ENCODE data around the gene SNAP91.
"Not testable (repeated sequence)": the region's sequence is repeated elsewhere in the genome, so short reads cannot be mapped to it uniquely, and the experiment has no call there.

SNAP91 gene

GRCh38 chr6:83708970-83709747 lies at the start of gene SNAP91:
Gene SNAP91, minus strand, starts transcription at chr6:83709101. Its CDS starts 1,174 bp downstream, at chr6:83707927.
- Histone ChIP-seq H4K20me1 (no peaks in the 10 kb centered on the region), H3K27ac (no peak within 1 kb of the TSS), H3K9me3 (replicated peaks in 1 of 11) (peaks cover 0 to 8% (median 0%) of the 10 kb centered on the region in 11 experiments; a peak in 7 of 22 replicates), H3K4me1 (peaks cover 0 to 3% (median 0%) of the 10 kb centered on the region in 10 experiments; a peak in 1 of 20 replicates), H3K4me3 (peak within 1 kb of the TSS; percentile 57 to 74 (median 67)), H3K9ac (peak within 1 kb of the TSS; percentile 5 to 57 (median 42); a peak in 14 of 22 replicates), H3K27me3 (peaks cover 33 to 44% (median 37%) of the 10 kb centered on the region in 11 experiments), H3K4me2 (peak within 1 kb of the TSS; percentile 78 to 93 (median 85)), H3K36me3 (no peaks in the 10 kb centered on the region)
- no peak for TF ChIP-seq Cebpa-rat (IDR thresholded peaks at IDR 0.05)

DNA sequence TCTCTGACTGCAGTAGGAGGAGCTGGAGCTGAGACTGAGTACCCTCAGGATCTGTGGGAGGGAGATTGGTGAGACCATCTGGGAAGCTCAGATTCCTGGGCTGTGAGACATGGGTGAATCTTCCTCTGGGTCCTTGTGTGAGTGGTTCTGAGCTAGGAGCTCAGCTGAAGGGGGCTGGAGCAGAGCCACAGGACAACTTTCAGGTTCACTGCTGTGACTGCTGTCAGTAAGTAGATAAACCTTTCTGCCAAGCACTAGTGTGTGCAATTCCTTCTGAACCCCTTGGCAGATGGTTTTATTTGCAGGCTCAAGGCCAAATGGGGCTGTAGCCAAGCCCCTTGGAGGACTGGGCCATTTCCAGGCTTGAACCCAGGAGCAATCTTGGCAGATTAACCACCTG lies 49.6 kb upstream of the SNAP91 start:
- Histone ChIP-seq H3K27me3 (no peaks in the 10 kb centered on the region), H3K36me3 (no peaks in the 10 kb centered on the region), H3K9me3 (replicated peaks in 1 of 11) (peaks cover 4 to 23% (median 13%) of the 10 kb centered on the region in 11 experiments; a peak in 15 of 22 replicates), H3K4me3 (no peak overlapping the region), H3K9ac (no peak overlapping the region), H3K27ac (no peak overlapping the region), H3K4me1 (no peaks in the 10 kb centered on the region), H4K20me1 (no peaks in the 10 kb centered on the region), H3K4me2 (no peak overlapping the region)
- no peak for TF ChIP-seq Cebpa-rat (IDR thresholded peaks at IDR 0.05)

DNA sequence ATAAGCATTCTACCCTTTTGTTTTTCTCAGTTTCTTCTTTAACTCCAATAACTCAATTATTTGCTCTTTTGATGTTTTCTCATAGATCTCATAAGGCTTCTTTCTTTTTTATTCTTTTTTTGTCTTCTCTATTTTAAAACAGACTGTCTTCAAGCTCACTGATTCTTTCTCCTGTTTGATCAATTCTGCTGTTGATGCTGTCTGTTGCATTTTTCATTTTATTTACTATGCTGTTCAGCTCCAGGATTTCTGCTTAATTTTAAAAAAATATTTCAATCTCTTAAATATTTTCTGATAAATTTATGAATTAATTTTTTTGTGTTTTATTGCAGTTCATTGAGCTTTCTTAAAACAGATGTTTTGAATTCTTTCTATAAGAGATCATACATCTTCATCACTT lies 48.1 kb upstream of the SNAP91 start:
- Histone ChIP-seq H4K20me1 (no peaks in the 10 kb centered on the region), H3K4me3 (no peak overlapping the region), H3K4me1 (no peaks in the 10 kb centered on the region), H3K36me3 (no peaks in the 10 kb centered on the region), H3K4me2 (no peak overlapping the region), H3K27ac (no peak overlapping the region), H3K9me3 (replicated peaks in 1 of 11) (peaks cover 4 to 23% (median 13%) of the 10 kb centered on the region in 11 experiments; a peak in 15 of 22 replicates), H3K27me3 (no peaks in the 10 kb centered on the region), H3K9ac (no peak overlapping the region)
- no peak for TF ChIP-seq Cebpa-rat (IDR thresholded peaks at IDR 0.05)

DNA sequence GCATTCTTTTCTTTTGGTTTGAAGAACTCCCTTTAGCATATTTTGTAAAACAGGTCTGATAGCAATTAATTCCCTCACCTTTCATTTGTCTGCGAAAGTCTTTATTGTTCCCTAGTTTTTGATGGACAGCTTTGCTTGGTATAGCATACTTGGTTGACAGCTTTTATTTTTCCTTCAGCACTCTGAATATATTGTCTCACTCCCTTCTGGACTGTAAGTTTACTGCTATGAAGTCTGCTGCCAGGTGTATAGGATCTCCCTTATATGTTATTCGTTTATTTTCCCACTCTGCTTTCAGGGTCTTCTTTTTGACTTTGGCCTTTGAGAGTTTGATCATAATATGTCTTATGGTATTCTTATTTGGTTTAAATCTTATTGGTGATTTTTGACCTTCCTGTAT lies 47.7 kb upstream of the SNAP91 start:
- H3K4me2 ChIP-seq, result no peak overlapping the region
- H3K4me3 ChIP-seq, result no peak overlapping the region
- H3K27ac ChIP-seq, result no peak overlapping the region
- no peaks in the 10 kb centered on the region for H4K20me1 ChIP-seq
- H3K9me3 ChIP-seq (replicated peaks in 1 of 11), result peaks cover 4 to 23% (median 13%) of the 10 kb centered on the region in 11 experiments; a peak in 15 of 22 replicates
- H3K9ac ChIP-seq, result no peak overlapping the region
- no peaks in the 10 kb centered on the region for H3K4me1 ChIP-seq
- no peaks in the 10 kb centered on the region for H3K27me3 ChIP-seq
- H3K36me3 ChIP-seq, result no peaks in the 10 kb centered on the region
- no peak for TF ChIP-seq Cebpa-rat (IDR thresholded peaks at IDR 0.05)

GRCh38 chr6:83752375-83752774 lies 43.5 kb upstream of the SNAP91 start:
- H3K36me3 ChIP-seq, H3K4me2 ChIP-seq, H3K4me1 ChIP-seq, H3K9ac ChIP-seq, H4K20me1 ChIP-seq, H3K4me3 ChIP-seq, H3K27me3 ChIP-seq, H3K27ac ChIP-seq: not testable (repeated sequence)
- H3K9me3 ChIP-seq (replicated peaks in 1 of 11), result peaks cover 1 to 20% (median 8%) of the 10 kb centered on the region in 11 experiments; a peak in 15 of 22 replicates

DNA sequence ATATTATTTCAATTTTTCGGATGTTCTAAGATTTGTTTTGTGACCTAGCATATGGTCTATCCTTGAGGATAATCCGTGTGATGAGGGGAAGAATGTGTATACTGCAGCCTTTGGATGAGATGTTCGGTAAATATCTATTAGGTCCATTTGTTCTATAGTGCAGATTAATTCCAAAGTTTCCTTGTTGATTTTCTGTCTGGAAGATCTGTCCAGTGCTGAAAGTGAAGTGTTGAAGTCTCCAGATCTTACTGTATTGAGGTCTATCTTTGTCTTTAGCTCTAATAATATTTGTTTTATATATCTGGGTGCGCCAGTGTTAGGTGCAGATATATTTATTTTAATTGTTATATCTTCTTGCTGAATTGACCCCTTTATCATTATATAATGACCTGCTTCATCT lies 32.2 kb upstream of the SNAP91 start:
- no peak overlapping the region for H3K4me3 ChIP-seq
- no peaks in the 10 kb centered on the region for H3K4me1 ChIP-seq
- no peaks in the 10 kb centered on the region for H3K27me3 ChIP-seq
- H3K36me3 ChIP-seq, result no peaks in the 10 kb centered on the region
- H3K9ac ChIP-seq, result no peak overlapping the region
- H3K27ac ChIP-seq, result no peak overlapping the region
- TF ChIP-seq Cebpa-rat (IDR thresholded peaks at IDR 0.05), result no peak
- H3K9me3 ChIP-seq (replicated peaks in 1 of 11), result peaks cover 0 to 10% (median 4%) of the 10 kb centered on the region in 11 experiments; a peak in 9 of 22 replicates
- no peak overlapping the region for H3K4me2 ChIP-seq
- H4K20me1 ChIP-seq, result no peaks in the 10 kb centered on the region

- TF ChIP-seq Cebpa-rat (IDR thresholded peaks at IDR 0.05), result no peak
- no peaks in the 10 kb centered on the region for H3K9me3 ChIP-seq (replicated peaks in 1 of 11)
- H3K36me3 ChIP-seq, result no peaks in the 10 kb centered on the region
- no peaks in the 10 kb centered on the region for H3K4me1 ChIP-seq
- no peak overlapping the region for H3K4me2 ChIP-seq
- no peaks in the 10 kb centered on the region for H4K20me1 ChIP-seq
- H3K4me3 ChIP-seq, result no peak overlapping the region
- H3K9ac ChIP-seq, result no peak overlapping the region
- H3K27ac ChIP-seq, result no peak overlapping the region
- H3K27me3 ChIP-seq, result no peaks in the 10 kb centered on the region
Observed at GRCh38 chr6:83735461-83735860, 26.6 kb upstream of the SNAP91 start.

- no peaks in the 10 kb centered on the region for H4K20me1 ChIP-seq
- no peaks in the 10 kb centered on the region for H3K27me3 ChIP-seq
- H3K4me2 ChIP-seq, result no peak overlapping the region
- no peak overlapping the region for H3K4me3 ChIP-seq
- H3K4me1 ChIP-seq, result no peaks in the 10 kb centered on the region
- no peaks in the 10 kb centered on the region for H3K36me3 ChIP-seq
- H3K27ac ChIP-seq, result no peak overlapping the region
- no peak overlapping the region for H3K9ac ChIP-seq
- H3K9me3 ChIP-seq (replicated peaks in 1 of 11), result no peaks in the 10 kb centered on the region
- TF ChIP-seq Cebpa-rat (IDR thresholded peaks at IDR 0.05), result no peak
Observed at GRCh38 chr6:83729871-83730270, 21.0 kb upstream of the SNAP91 start.

- H3K27me3 ChIP-seq, result no peaks in the 10 kb centered on the region
- H3K9ac ChIP-seq, result no peak overlapping the region
- H3K4me1 ChIP-seq, result no peaks in the 10 kb centered on the region
- TF ChIP-seq Cebpa-rat (IDR thresholded peaks at IDR 0.05), result no peak
- H3K4me2 ChIP-seq, result no peak overlapping the region
- H3K9me3 ChIP-seq (replicated peaks in 1 of 11), result no peaks in the 10 kb centered on the region
- H3K36me3 ChIP-seq, result no peaks in the 10 kb centered on the region
- H3K27ac ChIP-seq, result no peak overlapping the region
- no peaks in the 10 kb centered on the region for H4K20me1 ChIP-seq
- no peak overlapping the region for H3K4me3 ChIP-seq
Observed at GRCh38 chr6:83722876-83723275, 14.0 kb upstream of the SNAP91 start.

- Histone ChIP-seq H4K20me1 (no peaks in the 10 kb centered on the region), H3K9ac (no peak overlapping the region), H3K9me3 (replicated peaks in 1 of 11) (no peaks in the 10 kb centered on the region), H3K4me2 (no peak overlapping the region), H3K36me3 (no peaks in the 10 kb centered on the region), H3K27ac (no peak overlapping the region), H3K4me3 (no peak overlapping the region), H3K27me3 (no peaks in the 10 kb centered on the region), H3K4me1 (no peaks in the 10 kb centered on the region)
- no peak for TF ChIP-seq Cebpa-rat (IDR thresholded peaks at IDR 0.05)
Observed at GRCh38 chr6:83717809-83718208, 8.9 kb upstream of the SNAP91 start.
